GM19328 (cell line): ENCODE measurements around the gene ARMC3.
"Not testable (repeated sequence)": the region's sequence is repeated elsewhere in the genome, so short reads cannot be mapped to it uniquely, and the experiment has no call there.

Experiments used
- ATAC-seq: cut with Tn5 transposase; IDR thresholded peaks from one replicate; pipeline ENCODE4 v1.9.1; 2021; ENCODE audit warnings: mild to moderate bottlenecking, moderate library complexity; ENCODE audit not compliant: unreplicated experiment

ARMC3 gene

GRCh38 chr10:22925088-22925487, 2.8 kb upstream of the ARMC3 start:
- no peak for ATAC-seq

GRCh38 chr10:22927166-22927565, 687 bp upstream of the ARMC3 start:
- no peak for ATAC-seq

- not testable (repeated sequence) for ATAC-seq
Observed at GRCh38 chr10:22929053-22929452, 1.2 kb downstream of the ARMC3 start.

GRCh38 chr10:22931948-22932347, 4.1 kb downstream of the ARMC3 start:
- no peak for ATAC-seq

DNA sequence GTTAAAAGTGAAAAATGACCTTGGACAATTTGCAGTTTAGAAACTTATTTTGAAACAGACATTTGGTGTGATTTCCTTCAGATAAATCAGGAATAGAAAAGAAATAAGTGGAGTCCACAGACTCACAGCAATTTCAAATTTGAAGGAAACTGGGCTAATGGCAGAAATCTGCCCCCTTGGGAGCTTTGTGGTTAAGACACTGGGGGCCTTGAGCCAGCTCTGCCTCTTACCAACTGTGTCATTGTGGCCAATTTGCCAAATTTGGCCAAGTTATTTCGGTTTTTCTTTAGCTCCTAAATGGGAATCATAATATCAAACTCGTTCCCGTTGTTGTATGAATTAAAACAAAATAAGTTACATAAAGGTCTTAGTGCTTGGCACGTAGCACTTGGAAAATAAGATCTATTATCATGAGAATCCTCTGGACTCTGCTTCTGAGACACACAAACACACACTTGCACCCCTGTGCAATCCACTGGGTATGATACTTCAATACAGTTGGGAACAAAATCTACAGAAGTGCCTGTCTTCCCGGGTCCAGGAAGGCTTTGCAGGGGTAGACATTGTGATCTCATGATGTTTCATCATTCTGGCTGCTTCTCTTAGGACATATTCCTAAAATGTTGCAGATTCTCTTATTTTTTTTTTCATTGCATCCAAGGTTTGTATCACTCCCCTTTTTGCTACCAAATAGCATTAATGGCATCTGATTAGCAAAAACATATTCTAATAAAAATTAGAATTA, 4.9 kb downstream of the ARMC3 start:
- no peak for ATAC-seq

DNA sequence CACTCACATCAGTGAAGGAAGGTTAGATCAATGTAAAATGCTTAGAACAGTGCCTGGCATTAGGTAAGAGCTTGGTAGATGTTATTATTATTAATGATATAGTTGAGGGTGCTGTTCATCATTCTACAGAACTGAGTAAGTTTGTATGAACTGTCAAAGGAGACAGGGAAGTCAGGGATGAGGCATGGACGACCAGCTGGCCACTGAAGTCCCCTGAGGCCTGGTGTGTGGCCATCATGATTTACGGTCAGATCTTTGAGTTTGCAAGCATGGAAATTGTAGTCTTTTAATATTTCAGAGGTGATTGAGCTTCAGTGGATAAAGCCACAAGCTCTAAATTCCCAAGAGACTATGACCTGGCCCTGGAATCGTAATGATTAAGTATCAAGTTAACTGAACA, 6.9 kb downstream of the ARMC3 start:
- ATAC-seq: no peak

- no peak for ATAC-seq
Observed at GRCh38 chr10:22942437-22942836, 14.6 kb downstream of the ARMC3 start.

DNA sequence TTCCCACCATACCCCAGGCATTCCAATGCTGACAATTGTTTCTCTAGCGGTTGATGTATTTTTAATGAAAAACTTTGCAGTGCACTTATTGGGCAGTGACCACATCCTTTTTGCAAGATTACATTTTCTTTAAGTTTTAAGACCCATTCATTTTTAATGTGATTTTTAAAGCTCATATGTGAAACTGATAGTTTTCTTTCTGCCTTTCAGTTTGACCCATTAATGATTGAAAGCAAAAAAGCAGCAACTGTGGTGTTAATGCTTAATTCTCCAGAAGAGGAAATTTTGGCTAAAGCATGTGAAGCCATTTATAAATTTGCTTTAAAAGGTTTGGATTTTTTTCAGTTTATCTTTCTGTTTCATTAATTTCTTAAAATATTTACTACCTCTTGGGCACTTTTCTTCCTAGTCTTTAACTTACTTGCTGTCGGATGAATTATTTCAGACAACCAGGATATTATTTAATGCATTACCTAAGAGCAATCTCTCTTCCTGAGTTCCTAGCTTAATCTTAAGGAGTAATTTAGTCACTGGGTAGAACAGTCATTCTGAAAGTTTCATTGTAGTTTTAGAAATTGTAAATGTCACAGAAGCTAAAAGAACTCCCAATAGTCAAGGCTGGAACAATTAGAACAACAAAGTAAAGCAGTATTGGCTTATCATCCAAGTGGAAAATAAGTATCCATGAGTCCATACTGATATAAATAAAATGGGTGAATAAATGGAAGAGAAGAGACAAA, 18.3 kb downstream of the ARMC3 start:
- no peak for ATAC-seq

DNA sequence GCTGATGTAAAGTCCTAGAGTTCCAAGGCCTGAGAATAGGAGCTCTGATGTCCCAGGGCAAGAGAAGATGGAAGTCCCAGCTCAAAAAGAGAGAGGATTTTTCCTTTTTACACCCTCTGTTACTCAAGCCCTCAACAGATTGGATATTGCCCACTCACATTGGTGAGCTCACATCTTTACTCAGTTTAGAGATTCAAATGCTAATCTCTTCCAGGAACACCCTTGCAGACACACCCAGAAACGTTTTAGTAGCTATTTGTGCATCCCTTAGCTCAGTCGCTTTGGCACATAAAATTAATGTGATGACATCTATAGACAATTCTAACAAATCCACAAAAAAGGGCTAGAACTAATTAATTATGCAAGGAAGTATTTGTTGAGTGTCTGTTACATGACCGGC, 27.1 kb downstream of the ARMC3 start:
- no peak for ATAC-seq

DNA sequence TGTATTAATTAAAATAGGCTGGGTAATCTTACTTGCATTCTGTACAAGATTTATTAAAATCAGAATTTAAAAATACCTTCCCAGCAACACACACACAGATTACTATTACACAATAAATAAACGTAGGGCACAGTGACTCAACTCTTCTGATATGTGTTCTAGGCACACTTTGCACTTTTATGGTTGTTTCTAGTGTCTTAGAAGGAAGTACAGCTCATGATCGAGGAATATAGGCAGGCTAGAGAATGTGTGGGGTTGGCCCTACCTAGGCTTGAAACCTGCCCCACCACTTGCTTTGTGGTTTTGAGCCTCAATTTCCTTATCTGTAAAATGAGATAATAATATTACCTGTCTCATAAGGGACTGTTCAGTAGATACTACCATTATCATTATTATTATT, 30.5 kb downstream of the ARMC3 start:
- no peak for ATAC-seq

- ATAC-seq: no peak
Observed at GRCh38 chr10:22959292-22959691, 31.4 kb downstream of the ARMC3 start.

DNA sequence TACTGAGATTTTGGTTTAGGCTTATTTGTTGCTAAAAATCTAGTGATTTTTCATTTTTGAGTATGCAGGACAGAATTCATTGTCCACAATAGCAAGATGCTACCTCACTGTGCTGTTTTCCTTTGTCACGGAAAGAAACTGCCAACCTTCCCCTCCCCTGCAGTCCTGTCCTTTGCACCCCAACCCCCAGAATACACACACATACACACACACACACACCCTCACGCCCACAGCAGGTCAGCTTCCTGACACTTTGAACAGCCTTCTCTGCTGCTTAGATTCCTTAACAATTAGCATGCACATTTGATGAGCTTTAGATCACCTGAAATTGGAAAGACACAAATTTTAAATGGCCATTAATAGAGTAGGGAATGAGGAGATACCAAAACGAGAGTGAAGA, 32.1 kb downstream of the ARMC3 start:
- ATAC-seq: no peak

- no peak for ATAC-seq
Observed at GRCh38 chr10:22962817-22963216, 35.0 kb downstream of the ARMC3 start.

GRCh38 chr10:22969704-22970103, 41.9 kb downstream of the ARMC3 start:
- ATAC-seq: no peak

DNA sequence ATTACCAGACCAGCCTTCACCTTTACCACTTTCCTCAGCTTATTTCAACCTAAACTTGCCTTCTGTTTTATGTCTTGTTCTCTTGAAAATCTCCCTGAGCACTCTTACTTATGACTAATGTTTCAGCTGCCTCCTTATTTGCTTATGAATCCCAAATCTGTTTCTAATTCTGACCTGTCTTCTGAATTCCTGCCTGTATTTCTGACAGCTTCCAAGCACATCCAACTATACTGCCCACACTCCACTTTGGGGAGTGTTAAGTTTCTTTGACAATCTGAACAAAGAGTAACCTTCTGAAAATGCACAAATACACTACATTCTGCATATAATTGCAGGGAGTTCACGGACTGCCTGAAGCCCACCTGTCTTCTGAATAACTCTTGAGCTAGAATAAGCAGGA, 48.7 kb downstream of the ARMC3 start:
- ATAC-seq: no peak

DNA sequence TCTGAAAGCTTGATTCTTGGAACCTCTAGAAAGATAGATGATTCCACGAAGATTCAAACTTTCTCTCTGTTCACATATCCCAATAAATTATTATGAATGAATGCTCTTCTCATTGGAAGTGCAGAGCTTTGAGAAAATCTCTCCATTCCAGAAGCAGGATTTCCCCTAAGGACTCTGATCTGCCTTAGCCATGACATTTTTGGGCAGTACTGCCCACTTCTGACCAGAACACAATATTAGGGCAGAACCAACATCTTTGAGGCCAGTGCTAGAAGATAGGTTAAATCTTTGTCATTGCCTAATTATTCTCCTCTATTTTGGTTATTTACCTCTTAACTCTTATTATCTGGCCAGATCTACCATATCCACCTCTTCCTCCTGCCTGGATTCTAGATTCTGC, 49.9 kb downstream of the ARMC3 start:
- no peak for ATAC-seq

GRCh38 chr10:22978287-22978686, 50.4 kb downstream of the ARMC3 start:
- no peak for ATAC-seq

- no peak for ATAC-seq
Observed at GRCh38 chr10:22978918-22979317, 51.1 kb downstream of the ARMC3 start.

DNA sequence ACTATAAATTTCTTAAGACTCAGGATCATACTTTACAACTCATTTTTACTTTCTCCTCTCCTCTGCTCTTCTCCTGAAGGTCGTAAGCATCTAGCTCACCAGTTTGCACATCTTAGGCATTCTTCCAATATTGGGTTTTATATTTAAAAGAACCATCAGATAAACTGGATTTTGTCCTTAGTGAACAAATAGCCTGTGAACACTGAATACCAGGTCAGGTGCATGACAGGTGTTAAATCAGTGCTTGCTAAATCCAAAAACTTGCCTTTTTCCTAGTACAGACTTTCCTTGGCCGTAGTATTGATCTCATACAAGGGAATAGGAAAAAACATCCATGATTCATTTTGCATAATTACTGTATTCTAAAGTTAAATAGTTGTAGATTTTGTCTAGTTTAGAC, 53.0 kb downstream of the ARMC3 start:
- no peak for ATAC-seq

DNA sequence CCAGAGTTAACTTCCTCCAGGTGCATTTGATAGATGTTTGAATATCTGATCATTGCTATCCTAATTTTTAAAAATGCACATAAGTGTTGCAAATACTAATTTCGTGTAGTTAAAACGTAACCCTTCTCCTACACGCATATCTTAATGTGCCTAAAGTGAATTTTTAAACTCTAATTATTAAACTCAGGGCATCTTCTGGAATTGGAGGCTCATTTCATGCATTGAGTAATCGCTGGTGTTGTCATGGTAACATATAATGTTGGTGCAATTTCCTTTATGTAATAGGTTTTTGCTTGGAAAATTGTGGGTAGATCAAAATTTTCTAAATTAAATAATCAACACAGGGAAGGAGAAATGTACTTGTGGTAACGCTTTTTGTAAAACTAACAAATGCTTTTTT, 56.2 kb downstream of the ARMC3 start:
- ATAC-seq: no peak

DNA sequence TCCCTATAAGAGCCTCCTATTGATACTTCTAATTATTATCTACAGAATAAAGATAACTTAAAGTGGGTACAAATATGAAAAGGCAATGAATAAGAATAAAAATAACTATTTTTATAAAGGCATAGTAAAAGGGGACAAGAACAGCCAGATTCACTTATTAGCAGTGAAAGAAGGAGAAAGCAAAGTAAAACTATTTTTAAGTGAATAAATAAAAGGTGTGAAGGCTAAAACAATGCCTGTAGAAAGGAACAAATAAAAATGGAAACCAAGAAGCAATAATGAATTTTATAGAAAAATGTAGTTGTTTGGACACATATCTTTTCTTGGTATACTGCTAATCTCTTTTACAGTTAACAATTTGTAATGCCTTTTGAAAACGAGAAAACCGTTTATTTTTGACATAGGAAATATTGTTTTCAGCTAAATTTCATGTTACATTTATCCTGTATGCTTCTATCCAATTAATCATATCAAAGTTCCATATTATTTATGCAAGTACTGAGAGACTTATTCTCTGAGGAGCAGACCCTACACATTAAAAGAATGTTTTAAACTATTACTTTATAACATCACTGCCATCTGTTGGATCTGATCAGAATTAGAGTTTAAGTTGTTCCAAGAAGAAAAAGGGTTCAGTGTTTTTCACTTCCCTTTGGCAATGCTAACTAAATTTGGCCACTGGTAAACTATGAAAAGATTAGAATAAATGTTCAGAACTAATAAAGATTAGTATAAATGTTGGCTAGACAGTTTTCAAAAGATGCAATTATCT, 59.1 kb downstream of the ARMC3 start:
- peak; percentile 51 for ATAC-seq
